ENCODE data around the gene LMTK3.

Gene LMTK3

DNA sequence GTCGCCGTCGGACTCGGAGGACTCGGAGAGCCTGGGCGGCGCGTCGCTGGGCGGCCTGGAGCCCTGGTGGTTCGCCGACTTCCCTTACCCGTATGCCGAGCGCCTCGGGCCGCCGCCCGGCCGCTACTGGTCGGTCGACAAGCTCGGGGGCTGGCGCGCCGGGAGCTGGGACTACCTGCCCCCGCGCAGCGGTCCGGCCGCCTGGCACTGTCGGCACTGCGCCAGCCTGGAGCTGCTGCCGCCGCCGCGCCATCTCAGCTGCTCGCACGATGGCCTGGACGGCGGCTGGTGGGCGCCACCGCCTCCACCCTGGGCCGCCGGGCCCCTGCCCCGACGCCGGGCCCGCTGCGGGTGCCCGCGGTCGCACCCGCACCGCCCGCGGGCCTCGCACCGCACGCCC lies 68.4 kb downstream of the LMTK3 start:
- Histone ChIP-seq H3K36me3 (ENCODE audit: insufficient read depth, low read length) (peaks cover 21% of the 10 kb centered on the region), H2AFZ (ENCODE audit: low read depth, low read length) (no peak overlapping the region), H3K27me3 (ENCODE audit: insufficient read depth, low read length, poor library complexity) (no peaks in the 10 kb centered on the region), H3K9ac (ENCODE audit: low read depth, low read length) (no peak overlapping the region), H3K79me2 (ENCODE audit: insufficient read depth, low read length) (peaks cover 30% of the 10 kb centered on the region), H3K4me2 (ENCODE audit: insufficient read depth, low read length) (no peak overlapping the region), H4K20me1 (ENCODE audit: insufficient read depth, low read length) (no peaks in the 10 kb centered on the region), H3K4me3 (ENCODE audit: low read depth in 1 of 2, low read length in 2 of 2) (no peak overlapping the region), H3K4me1 (ENCODE audit: insufficient read depth, low read length) (peaks cover 31% of the 10 kb centered on the region), H3K9me3 (ENCODE audit: insufficient read depth, low read length, severe bottlenecking) (no peaks in the 10 kb centered on the region), H3K27ac (ENCODE audit: low read length) (no peak overlapping the region)
- DNase-seq (no peak), ATAC-seq (ENCODE audit: insufficient read depth, low read depth) (no peak)
- TF ChIP-seq EZH2 (IDR thresholded peaks at IDR 0.05; ENCODE audit: borderline replicate concordance, low read depth, low read length, severe bottlenecking) = no peak
- TF ChIP-seq, protein P1, sequence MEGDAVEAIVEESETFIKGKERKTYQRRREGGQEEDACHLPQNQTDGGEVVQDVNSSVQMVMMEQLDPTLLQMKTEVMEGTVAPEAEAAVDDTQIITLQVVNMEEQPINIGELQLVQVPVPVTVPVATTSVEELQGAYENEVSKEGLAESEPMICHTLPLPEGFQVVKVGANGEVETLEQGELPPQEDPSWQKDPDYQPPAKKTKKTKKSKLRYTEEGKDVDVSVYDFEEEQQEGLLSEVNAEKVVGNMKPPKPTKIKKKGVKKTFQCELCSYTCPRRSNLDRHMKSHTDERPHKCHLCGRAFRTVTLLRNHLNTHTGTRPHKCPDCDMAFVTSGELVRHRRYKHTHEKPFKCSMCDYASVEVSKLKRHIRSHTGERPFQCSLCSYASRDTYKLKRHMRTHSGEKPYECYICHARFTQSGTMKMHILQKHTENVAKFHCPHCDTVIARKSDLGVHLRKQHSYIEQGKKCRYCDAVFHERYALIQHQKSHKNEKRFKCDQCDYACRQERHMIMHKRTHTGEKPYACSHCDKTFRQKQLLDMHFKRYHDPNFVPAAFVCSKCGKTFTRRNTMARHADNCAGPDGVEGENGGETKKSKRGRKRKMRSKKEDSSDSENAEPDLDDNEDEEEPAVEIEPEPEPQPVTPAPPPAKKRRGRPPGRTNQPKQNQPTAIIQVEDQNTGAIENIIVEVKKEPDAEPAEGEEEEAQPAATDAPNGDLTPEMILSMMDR (IDR thresholded peaks at IDR 0.05; ENCODE audit: borderline replicate concordance, extremely low read depth, low read length, poor library complexity, severe bottlenecking) = no peak

DNA sequence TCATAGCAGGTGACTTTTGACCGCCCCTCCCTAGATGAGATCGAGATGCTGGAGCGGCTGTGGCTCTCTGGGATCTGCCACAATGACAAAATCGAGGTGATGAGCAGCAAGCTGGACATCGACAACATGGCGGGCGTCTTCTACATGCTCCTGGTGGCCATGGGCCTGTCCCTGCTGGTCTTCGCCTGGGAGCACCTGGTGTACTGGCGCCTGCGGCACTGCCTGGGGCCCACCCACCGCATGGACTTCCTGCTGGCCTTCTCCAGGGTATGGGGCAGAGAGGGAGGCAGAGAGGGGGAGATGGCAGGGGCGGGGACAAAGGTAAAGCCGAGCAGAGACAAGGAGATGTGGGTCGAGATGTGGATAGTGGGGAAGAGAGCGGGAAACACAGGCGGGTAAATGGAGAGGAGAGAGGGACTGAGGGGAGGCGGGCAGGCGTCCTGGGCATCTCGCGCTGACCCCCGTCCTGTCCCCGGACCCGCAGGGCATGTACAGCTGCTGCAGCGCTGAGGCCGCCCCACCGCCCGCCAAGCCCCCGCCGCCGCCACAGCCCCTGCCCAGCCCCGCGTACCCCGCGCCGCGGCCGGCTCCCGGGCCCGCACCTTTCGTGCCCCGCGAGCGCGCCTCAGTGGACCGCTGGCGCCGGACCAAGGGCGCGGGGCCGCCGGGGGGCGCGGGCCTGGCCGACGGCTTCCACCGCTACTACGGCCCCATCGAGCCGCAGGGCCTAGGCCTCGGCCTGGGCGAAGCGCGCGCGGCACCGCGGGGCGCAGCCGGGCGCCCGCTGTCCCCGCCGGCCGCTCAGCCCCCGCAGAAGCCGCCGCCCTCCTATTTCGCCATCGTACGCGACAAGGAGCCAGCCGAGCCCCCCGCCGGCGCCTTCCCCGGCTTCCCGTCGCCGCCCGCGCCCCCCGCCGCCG lies 69.3 kb downstream of the LMTK3 start:
- H3K27ac ChIP-seq (ENCODE audit: low read length) = no peak overlapping the region
- ATAC-seq (ENCODE audit: insufficient read depth, low read depth) (no peak), DNase-seq (no peak)
- no peak overlapping the region for H3K4me2 ChIP-seq (ENCODE audit: insufficient read depth, low read length)
- H3K36me3 ChIP-seq (ENCODE audit: insufficient read depth, low read length) = peaks cover 12% of the 10 kb centered on the region
- H4K20me1 ChIP-seq (ENCODE audit: insufficient read depth, low read length) = no peaks in the 10 kb centered on the region
- H2AFZ ChIP-seq (ENCODE audit: low read depth, low read length) = no peak overlapping the region
- H3K4me3 ChIP-seq (ENCODE audit: low read depth in 1 of 2, low read length in 2 of 2) = no peak overlapping the region
- peaks cover 27% of the 10 kb centered on the region for H3K4me1 ChIP-seq (ENCODE audit: insufficient read depth, low read length)
- H3K9ac ChIP-seq (ENCODE audit: low read depth, low read length) = no peak overlapping the region
- no peaks in the 10 kb centered on the region for H3K27me3 ChIP-seq (ENCODE audit: insufficient read depth, low read length, poor library complexity)
- TF ChIP-seq, protein P1 (IDR thresholded peaks at IDR 0.05; ENCODE audit: borderline replicate concordance, extremely low read depth, low read length, poor library complexity, severe bottlenecking) = no peak
- no peak for TF ChIP-seq EZH2 (IDR thresholded peaks at IDR 0.05; ENCODE audit: borderline replicate concordance, low read depth, low read length, severe bottlenecking)
- peaks cover 21% of the 10 kb centered on the region for H3K79me2 ChIP-seq (ENCODE audit: insufficient read depth, low read length)
- H3K9me3 ChIP-seq (ENCODE audit: insufficient read depth, low read length, severe bottlenecking) = no peaks in the 10 kb centered on the region

DNA sequence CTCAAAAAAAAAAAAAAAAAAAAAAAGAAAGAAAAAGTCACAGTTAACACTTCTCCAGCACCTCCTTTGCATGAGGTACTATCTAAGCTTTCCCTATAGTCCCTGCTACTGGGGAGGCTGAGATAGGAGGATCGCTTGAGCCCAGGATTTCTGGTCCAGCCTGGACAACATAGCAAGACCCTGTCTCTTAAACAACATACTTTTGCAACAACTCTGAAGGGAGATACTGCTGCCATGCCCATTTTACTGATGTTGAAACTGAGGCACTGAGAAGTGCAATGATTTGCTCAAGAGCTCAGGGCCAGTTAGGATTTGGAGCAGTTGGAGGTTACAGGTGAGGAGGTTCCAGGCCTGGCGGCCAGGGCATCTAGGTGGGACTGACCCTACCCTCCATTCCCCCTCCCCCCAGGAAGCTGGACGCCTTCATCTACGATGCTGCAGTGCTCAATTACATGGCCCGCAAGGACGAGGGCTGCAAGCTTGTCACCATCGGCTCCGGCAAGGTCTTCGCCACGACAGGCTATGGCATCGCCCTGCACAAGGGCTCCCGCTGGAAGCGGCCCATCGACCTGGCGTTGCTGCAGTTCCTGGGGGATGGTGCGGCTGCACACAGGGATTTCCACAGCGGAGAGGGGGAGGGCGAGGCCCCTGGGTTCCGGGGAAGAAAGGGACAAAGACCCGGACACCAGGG lies 70.1 kb downstream of the LMTK3 start:
- Histone ChIP-seq H3K4me3 (ENCODE audit: low read depth in 1 of 2, low read length in 2 of 2) (no peak overlapping the region), H3K4me1 (ENCODE audit: insufficient read depth, low read length) (peaks cover 18% of the 10 kb centered on the region), H3K27me3 (ENCODE audit: insufficient read depth, low read length, poor library complexity) (no peaks in the 10 kb centered on the region), H4K20me1 (ENCODE audit: insufficient read depth, low read length) (no peaks in the 10 kb centered on the region), H3K79me2 (ENCODE audit: insufficient read depth, low read length) (peaks cover 14% of the 10 kb centered on the region), H3K9ac (ENCODE audit: low read depth, low read length) (no peak overlapping the region), H3K27ac (ENCODE audit: low read length) (no peak overlapping the region), H3K36me3 (ENCODE audit: insufficient read depth, low read length) (peaks cover 6% of the 10 kb centered on the region), H3K9me3 (ENCODE audit: insufficient read depth, low read length, severe bottlenecking) (no peaks in the 10 kb centered on the region), H3K4me2 (ENCODE audit: insufficient read depth, low read length) (no peak overlapping the region), H2AFZ (ENCODE audit: low read depth, low read length) (no peak overlapping the region)
- DNase-seq (no peak), ATAC-seq (ENCODE audit: insufficient read depth, low read depth) (no peak)
- no peak for TF ChIP-seq EZH2 (IDR thresholded peaks at IDR 0.05; ENCODE audit: borderline replicate concordance, low read depth, low read length, severe bottlenecking)
- TF ChIP-seq, protein P1 (IDR thresholded peaks at IDR 0.05; ENCODE audit: borderline replicate concordance, extremely low read depth, low read length, poor library complexity, severe bottlenecking) = no peak

Measured in DND-41 (cell line).